Stomach (tissue), 9 donors: ENCODE measurements around the gene PSMB1. TPM values are rescaled to one million over a fixed set of nuclear protein-coding genes. Genes with fewer than 3 reads are reported as not detected.
"Not testable (repeated sequence)": the region's sequence is repeated elsewhere in the genome, so short reads cannot be mapped to it uniquely, and the experiment has no call there.

Experiments used
- DNase-seq, 2 donors: peaks; one replicate each; pipeline versions ENCODE4 v3.0.0 to v3.0.0-alpha.2; 2013 to 2019
- H3K27ac ChIP-seq, 5 donors: fragments of 200-600 bp in 4 of 5; sonication (generic) in 4 of 5; one replicate each; pipeline ENCODE4 v1.5.1; 2013 to 2019; ENCODE audit warnings: mild to moderate bottlenecking in 1 of 5, moderate library complexity in 1 of 5
- H3K27me3 ChIP-seq, 3 donors: fragments of 200-600 bp; sonication (generic); one replicate each; pipeline ENCODE4 v1.5.1; 2017 to 2019; ENCODE audit warnings: mixed run types in 1 of 3
- H3K36me3 ChIP-seq, 4 donors: fragments of 200-600 bp; sonication (generic); 1 replicate in 3 of 4; 2 replicates in 1 of 4; pipeline ENCODE4 v1.5.1; 2016 to 2019
- H3K4me1 ChIP-seq, 4 donors: fragments of 200-600 bp; sonication (generic); one replicate each; pipeline ENCODE4 v1.5.1; 2016 to 2019
- H3K4me3 ChIP-seq, 4 donors: fragments of 200-600 bp; sonication (generic) in 3 of 4; one replicate each; pipeline ENCODE4 v1.5.1; 2016 to 2019; ENCODE audit warnings: mild to moderate bottlenecking in 1 of 4
- H3K9me3 ChIP-seq, 4 donors: fragments of 200-600 bp; sonication (generic); one replicate each; pipeline ENCODE4 v1.5.1; 2016 to 2019
- EP300 ChIP-seq: sonication (generic); formaldehyde crosslinking; IDR thresholded peaks from one replicate; pipeline ENCODE4 v1.6.1; 2017; ENCODE audit warnings: antibody characterized with exemption
- POLR2A ChIP-seq, 4 donors: fragments of 450-650 bp; IDR thresholded peaks; one replicate each; pipeline ENCODE4 v1.6.1; 2016; ENCODE audit warnings: antibody characterized with exemption in 4 of 4, control low read depth in 2 of 4, mild to moderate bottlenecking in 1 of 4, moderate library complexity in 1 of 4
- POLR2AphosphoS5 ChIP-seq, 3 donors: sonication (generic); formaldehyde crosslinking; IDR thresholded peaks; one replicate each; pipeline ENCODE4 v1.6.1; 2016; ENCODE audit warnings: antibody characterized with exemption in 3 of 3
- WGBS, 5 donors: extraction: QIAGEN DNeasy Blood & Tissue Kit in 3 of 5; methylation state at CpG; one replicate each; pipeline versions ENCODE4 v1.1.5 to v1.1.7; 2013 to 2018; 5-methylcytosine and 5-hydroxymethylcytosine counted together
- intact Hi-C: fragments of 100-400 bp; cut with DNase I; formaldehyde crosslinking; loops from one replicate; pipeline ENCODE4 v1.15.1; 2023; ENCODE audit warnings: low total_unique reads
- polyA plus RNA-seq, 3 donors: library from polyadenylated mRNA; stranded (reverse); fragments of 200-250 nt; gene quantifications; one replicate each; pipeline ENCODE4 v1.2.3, GENCODE V29; 2013
- total RNA-seq, 5 donors: library from RNA; depleted of rRNA; stranded (reverse); fragments of >200 nt; gene quantifications; one replicate each; pipeline versions ENCODE4 v1.1.0 to v1.2.3, GENCODE V29; 2014 to 2016
- TF ChIP-seq, protein P1 (sequence below), 7 experiments: fragments of 450-650 bp in 4 of 7; fragments of 200-600 bp in 3 of 7; sonication (generic) in 3 of 7; IDR thresholded peaks; one replicate each; pipeline ENCODE4 v1.5.1; 2016 to 2019; ENCODE audit warnings: antibody characterized with exemption in 7 of 7, control low read depth in 2 of 7, mild to moderate bottlenecking in 1 of 7
- donor health status: healthy with polysubstance abuse.
- donor health status: Bipolar disorder and iron deficiency.
- donor health status: healthy.

Gene PSMB1
- total and polyA plus RNA-seq, 8 donors, result 36.5 to 304 (median 217) TPM

DNA sequence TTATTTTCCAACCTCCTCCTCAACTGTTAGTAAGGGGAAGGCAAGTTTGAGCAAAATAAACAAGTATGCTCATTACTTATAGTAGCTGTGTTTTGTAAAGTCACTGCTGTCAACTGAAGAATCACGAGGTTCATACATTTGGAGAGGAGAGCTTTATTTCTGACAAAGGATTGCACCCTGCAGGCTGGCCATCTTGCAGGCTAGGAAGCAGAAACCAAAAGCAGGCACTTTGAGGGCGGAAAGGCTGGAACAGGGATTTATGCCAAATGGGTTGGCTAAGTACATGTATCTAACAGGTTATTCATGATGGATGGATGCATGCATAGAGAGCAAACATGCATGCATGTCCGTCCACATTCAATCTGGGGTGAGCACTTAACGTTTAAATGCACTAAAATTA is 46.7 kb downstream of the PSMB1 start:
- DNase-seq, result no peak
- Histone ChIP-seq H3K4me3 (no peak overlapping the region), H3K27ac (no peak overlapping the region), H3K9me3 (peaks cover 0 to 23% (median 18%) of the 10 kb centered on the region in 4 donors), H3K4me1 (no peaks in the 10 kb centered on the region), H3K27me3 (peaks cover 0 to 20% (median 2%) of the 10 kb centered on the region in 3 donors), H3K36me3 (no peaks in the 10 kb centered on the region)
- intact Hi-C loops, result no loop called here
- 65 to 75% (median 72%) methylated on average over 4 of the region's 4 CpGs for WGBS, 5 donors
- TF ChIP-seq POLR2A (IDR thresholded peaks at IDR 0.05) (no peak), POLR2AphosphoS5 (IDR thresholded peaks at IDR 0.05) (no peak), EP300 (no peak)
- TF ChIP-seq, protein P1, sequence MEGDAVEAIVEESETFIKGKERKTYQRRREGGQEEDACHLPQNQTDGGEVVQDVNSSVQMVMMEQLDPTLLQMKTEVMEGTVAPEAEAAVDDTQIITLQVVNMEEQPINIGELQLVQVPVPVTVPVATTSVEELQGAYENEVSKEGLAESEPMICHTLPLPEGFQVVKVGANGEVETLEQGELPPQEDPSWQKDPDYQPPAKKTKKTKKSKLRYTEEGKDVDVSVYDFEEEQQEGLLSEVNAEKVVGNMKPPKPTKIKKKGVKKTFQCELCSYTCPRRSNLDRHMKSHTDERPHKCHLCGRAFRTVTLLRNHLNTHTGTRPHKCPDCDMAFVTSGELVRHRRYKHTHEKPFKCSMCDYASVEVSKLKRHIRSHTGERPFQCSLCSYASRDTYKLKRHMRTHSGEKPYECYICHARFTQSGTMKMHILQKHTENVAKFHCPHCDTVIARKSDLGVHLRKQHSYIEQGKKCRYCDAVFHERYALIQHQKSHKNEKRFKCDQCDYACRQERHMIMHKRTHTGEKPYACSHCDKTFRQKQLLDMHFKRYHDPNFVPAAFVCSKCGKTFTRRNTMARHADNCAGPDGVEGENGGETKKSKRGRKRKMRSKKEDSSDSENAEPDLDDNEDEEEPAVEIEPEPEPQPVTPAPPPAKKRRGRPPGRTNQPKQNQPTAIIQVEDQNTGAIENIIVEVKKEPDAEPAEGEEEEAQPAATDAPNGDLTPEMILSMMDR (IDR thresholded peaks at IDR 0.05), result no peak

- Histone ChIP-seq H3K4me1 (no peaks in the 10 kb centered on the region), H3K27me3 (peaks cover 0 to 31% (median 5%) of the 10 kb centered on the region in 3 donors), H3K36me3 (no peaks in the 10 kb centered on the region), H3K27ac (no peak overlapping the region), H3K4me3 (no peak overlapping the region), H3K9me3 (peaks cover 0 to 31% (median 22%) of the 10 kb centered on the region in 4 donors)
- intact Hi-C loops, result no loop called here
- DNase-seq, result no peak
- WGBS, 5 donors, result 16 to 44% (median 35%) methylated on average over 5 to 9 of the region's 9 CpGs
- TF ChIP-seq POLR2AphosphoS5 (IDR thresholded peaks at IDR 0.05) (no peak), POLR2A (IDR thresholded peaks at IDR 0.05) (no peak), EP300 (no peak)
- TF ChIP-seq, protein P1 (IDR thresholded peaks at IDR 0.05), result no peak
Observed at GRCh38 chr6:170505306-170505705, 47.8 kb downstream of the PSMB1 start.

DNA sequence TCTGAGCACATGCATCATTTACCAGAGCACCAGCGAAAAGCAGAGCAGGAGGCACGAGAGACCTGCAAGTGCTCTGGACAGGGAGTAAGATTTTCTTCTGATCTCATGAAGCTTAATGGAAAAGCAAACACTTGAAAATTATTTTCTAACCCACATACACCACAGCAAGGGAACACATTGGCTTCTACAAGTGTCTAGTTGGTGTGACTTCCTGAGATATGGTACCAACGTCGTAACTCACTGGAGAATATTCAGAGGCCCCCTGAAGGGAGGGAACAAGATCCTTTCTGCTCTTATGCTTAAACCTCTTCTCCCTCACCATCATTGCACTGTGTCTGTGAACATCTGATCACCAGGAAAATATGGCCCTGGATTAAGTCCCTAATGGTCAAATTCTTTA is 48.6 kb downstream of the PSMB1 start:
- Histone ChIP-seq H3K4me3 (no peak overlapping the region), H3K27ac (no peak overlapping the region), H3K36me3 (no peaks in the 10 kb centered on the region), H3K27me3 (peaks cover 0 to 32% (median 5%) of the 10 kb centered on the region in 3 donors), H3K4me1 (no peaks in the 10 kb centered on the region), H3K9me3 (peaks cover 0 to 31% (median 22%) of the 10 kb centered on the region in 4 donors)
- no peak for TF ChIP-seq EP300
- intact Hi-C loops, result no loop called here
- WGBS, 5 donors, result 41 to 61% (median 55%) methylated on average over 4 of the region's 4 CpGs
- no peak for DNase-seq

DNA sequence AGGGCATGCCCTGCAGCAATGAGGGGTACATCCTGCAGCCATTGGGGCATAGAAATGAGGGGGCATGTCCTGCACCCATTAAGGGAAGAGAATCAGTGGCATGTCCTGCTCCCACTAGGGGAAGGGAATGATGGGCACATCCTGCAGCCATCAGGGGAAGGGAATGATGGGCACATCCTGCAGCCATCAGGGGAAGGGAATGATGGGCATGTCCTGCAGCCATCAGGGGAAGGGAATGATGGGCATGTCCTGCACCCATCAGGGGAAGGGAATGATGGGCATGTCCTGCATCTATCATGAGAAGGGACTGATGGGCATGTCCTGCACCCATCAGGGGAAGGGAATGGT is 49.7 kb downstream of the PSMB1 start:
- Histone ChIP-seq H3K9me3 (peaks cover 0 to 31% (median 22%) of the 10 kb centered on the region in 4 donors), H3K4me1 (no peaks in the 10 kb centered on the region), H3K27me3 (peaks cover 0 to 32% (median 8%) of the 10 kb centered on the region in 3 donors), H3K36me3 (no peaks in the 10 kb centered on the region), H3K4me3 (no peak overlapping the region), H3K27ac (no peak overlapping the region)
- no peak for DNase-seq
- intact Hi-C loops, result no loop called here
- TF ChIP-seq, protein P1 (IDR thresholded peaks at IDR 0.05), result no peak
- TF ChIP-seq EP300, result no peak
- no peak for TF ChIP-seq POLR2AphosphoS5 (IDR thresholded peaks at IDR 0.05)
- no peak for TF ChIP-seq POLR2A (IDR thresholded peaks at IDR 0.05)

- DNase-seq, H3K4me1 ChIP-seq, H3K27ac ChIP-seq, H3K36me3 ChIP-seq, intact Hi-C loops, H3K4me3 ChIP-seq: not testable (repeated sequence)
- 45 to 95% (median 92%) methylated on average over 2 of the region's 2 CpGs for WGBS, 5 donors
- Histone ChIP-seq H3K9me3 (peaks cover 0 to 31% (median 22%) of the 10 kb centered on the region in 4 donors), H3K27me3 (peaks cover 0 to 32% (median 8%) of the 10 kb centered on the region in 3 donors)
Observed at GRCh38 chr6:170502733-170503413, 50.2 kb downstream of the PSMB1 start.

- H3K9me3 ChIP-seq, result peaks cover 0 to 31% (median 22%) of the 10 kb centered on the region in 4 donors
- H3K4me3 ChIP-seq, H3K27ac ChIP-seq, H3K36me3 ChIP-seq, H3K4me1 ChIP-seq, intact Hi-C loops, DNase-seq: not testable (repeated sequence)
- peaks cover 0 to 32% (median 8%) of the 10 kb centered on the region in 3 donors for H3K27me3 ChIP-seq
- WGBS, 5 donors, result 40 to 91% (median 56%) methylated on average over 2 of the region's 2 CpGs
Observed at GRCh38 chr6:170502268-170502667, 50.8 kb downstream of the PSMB1 start.
